Thyroid gland (tissue), 4 donors: ENCODE data around the gene VGLL4.

Experiments used
- POLR2A ChIP-seq, 2 donors: fragments of 450-650 bp; IDR thresholded peaks; one replicate each; pipeline ENCODE4 v1.6.1; 2017; ENCODE audit warnings: antibody characterized with exemption in 2 of 2, mild to moderate bottlenecking in 2 of 2, moderate library complexity in 1 of 2
- TF ChIP-seq, protein P1 (sequence below), 6 experiments: fragments of 200-600 bp in 3 of 6; fragments of 450-650 bp in 3 of 6; sonication (generic) in 3 of 6; IDR thresholded peaks; one replicate each; pipeline ENCODE4 v1.5.1; 2016 to 2019; ENCODE audit warnings: antibody characterized with exemption in 6 of 6, mild to moderate bottlenecking in 2 of 6, inconsistent platforms in 1 of 6, moderate library complexity in 1 of 6

DNA sequence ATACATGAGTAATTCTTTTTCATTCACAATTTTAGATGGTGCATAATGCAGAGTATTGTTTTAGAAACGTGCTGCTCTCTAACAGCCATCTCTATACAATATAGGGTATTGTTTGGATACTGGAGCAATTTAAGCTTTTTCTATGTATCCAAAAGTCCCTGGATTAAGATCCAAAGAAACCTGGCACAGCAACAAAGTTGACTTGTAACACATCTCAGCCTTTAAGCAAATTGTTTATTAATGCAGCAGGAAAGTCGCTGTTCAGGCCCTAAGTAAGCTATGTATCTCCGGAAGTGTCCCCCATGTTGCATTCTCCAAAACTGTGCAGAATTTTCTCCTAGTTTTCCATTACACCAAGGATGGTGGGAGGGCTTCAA is 7.3 kb downstream of the VGLL4 start:
- TF ChIP-seq, protein P1, sequence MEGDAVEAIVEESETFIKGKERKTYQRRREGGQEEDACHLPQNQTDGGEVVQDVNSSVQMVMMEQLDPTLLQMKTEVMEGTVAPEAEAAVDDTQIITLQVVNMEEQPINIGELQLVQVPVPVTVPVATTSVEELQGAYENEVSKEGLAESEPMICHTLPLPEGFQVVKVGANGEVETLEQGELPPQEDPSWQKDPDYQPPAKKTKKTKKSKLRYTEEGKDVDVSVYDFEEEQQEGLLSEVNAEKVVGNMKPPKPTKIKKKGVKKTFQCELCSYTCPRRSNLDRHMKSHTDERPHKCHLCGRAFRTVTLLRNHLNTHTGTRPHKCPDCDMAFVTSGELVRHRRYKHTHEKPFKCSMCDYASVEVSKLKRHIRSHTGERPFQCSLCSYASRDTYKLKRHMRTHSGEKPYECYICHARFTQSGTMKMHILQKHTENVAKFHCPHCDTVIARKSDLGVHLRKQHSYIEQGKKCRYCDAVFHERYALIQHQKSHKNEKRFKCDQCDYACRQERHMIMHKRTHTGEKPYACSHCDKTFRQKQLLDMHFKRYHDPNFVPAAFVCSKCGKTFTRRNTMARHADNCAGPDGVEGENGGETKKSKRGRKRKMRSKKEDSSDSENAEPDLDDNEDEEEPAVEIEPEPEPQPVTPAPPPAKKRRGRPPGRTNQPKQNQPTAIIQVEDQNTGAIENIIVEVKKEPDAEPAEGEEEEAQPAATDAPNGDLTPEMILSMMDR (IDR thresholded peaks at IDR 0.05), result no peak
- TF ChIP-seq POLR2A (IDR thresholded peaks at IDR 0.05), result no peak
